GM19023 (cell line): ENCODE measurements around the gene ARMC9.

Experiments used
- ATAC-seq: cut with Tn5 transposase; IDR thresholded peaks from one replicate; pipeline ENCODE4 v1.9.1; 2021; ENCODE audit warnings: mild to moderate bottlenecking, moderate library complexity; ENCODE audit not compliant: unreplicated experiment

ARMC9 gene

GRCh38 chr2:231411831-231412617 lies 213.6 kb downstream of the ARMC9 start:
- peak; percentile 97 for ATAC-seq

DNA sequence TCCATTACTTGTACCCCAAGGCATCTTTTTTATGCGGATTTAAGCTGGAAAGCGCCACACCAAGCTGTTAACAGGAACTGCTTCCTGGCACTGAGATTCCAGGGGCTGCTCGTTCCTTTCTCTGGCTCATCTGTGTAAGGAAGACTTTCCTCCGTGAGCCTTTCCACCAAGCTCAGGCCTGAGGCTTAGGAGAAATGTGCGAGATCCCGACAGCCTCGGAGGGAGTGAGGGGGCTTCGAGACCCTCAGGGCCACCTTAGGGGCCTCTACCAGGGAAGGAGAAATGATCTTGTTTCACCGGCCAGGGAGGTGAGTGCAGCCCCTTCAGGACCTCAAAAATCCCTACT lies 214.2 kb downstream of the ARMC9 start:
- ATAC-seq = peak; percentile 7

DNA sequence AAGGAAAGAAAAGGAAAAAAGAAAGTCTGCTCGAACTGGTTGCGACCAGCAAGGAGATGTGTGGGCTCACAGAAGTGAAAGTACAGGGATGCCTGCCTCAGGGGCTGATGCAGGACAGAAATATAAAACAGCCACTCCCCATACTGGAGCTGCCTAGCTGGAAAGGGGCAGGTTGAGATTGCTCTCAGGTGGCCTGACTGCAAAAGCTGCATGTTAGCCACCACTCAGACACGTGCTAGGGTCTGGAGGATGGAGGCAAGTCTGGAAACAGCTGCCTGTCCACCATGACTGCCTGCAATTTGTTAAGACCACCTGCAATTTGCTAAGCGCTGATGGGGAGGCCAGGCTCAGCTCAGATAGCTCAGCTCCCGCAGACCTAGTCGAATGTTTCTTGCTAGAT lies 215.0 kb downstream of the ARMC9 start:
- ATAC-seq = no peak

GRCh38 chr2:231413921-231414476 lies 215.6 kb downstream of the ARMC9 start:
- ATAC-seq = no peak

GRCh38 chr2:231415029-231415428 lies 216.6 kb downstream of the ARMC9 start:
- no peak for ATAC-seq

GRCh38 chr2:231418820-231419640 lies 220.6 kb downstream of the ARMC9 start:
- ATAC-seq = no peak

- no peak for ATAC-seq
These were observed 222.7 kb downstream of the ARMC9 start for GRCh38 chr2:231421051-231421580.

DNA sequence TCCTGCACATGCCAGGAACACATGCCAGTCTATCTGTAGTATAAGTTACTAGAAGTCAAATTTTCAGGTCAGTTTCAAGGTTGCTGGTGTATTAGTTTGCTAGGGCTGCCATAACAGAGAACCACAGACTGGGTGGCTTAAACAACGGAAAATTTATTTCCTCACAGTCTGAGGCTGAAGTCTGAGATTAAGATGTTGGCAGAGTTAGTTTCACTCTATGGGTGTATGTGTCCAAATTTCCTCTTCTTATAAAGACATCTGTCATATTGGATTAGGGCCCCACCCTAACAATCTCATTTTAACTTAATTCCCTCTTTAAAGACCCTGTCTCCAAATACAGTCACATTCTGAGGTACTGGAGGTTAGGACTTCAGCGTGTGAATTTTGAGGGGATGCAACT lies 223.6 kb downstream of the ARMC9 start:
- no peak for ATAC-seq

- no peak for ATAC-seq
These were observed 224.7 kb downstream of the ARMC9 start for GRCh38 chr2:231423176-231423575.
